ENCODE data around the gene CLCA4. TPM values are rescaled to one million over a fixed set of nuclear protein-coding genes. Genes with fewer than 3 reads are reported as not detected.
A peak's percentile ranks its signal among the peaks of the same experiment; 100 is the strongest.
"Not testable (repeated sequence)": the region's sequence is repeated elsewhere in the genome, so short reads cannot be mapped to it uniquely, and the experiment has no call there.

The CLCA4 gene
- total and polyA plus RNA-seq, 10 of the 15 experiments (the other 5 are each of a cell fraction or from before 2014, with no cell fraction given), result 0.01 to 0.08 TPM; not detected in 8

GRCh38 chr1:86502125-86502646, 44.7 kb upstream of the CLCA4 start:
- H4K20me1 ChIP-seq (ENCODE audit: control insufficient read depth, insufficient read depth); H3K27ac ChIP-seq (ENCODE audit: control insufficient read depth, insufficient read depth); POLR2A ChIA-PET; H3K79me2 ChIP-seq (ENCODE audit: control insufficient read depth, insufficient read depth, low read length); H3K4me1 ChIP-seq (ENCODE audit: control insufficient read depth, insufficient read depth, low read length); H3K9me3 ChIP-seq (replicated peaks; ENCODE audit: control insufficient read depth, insufficient read depth, low read length); H3K36me3 ChIP-seq (ENCODE audit: control insufficient read depth in 2 of 2, insufficient read depth in 2 of 2, low read length in 1 of 2); H3K27me3 ChIP-seq (replicated peaks in 1 of 2; ENCODE audit: control insufficient read depth in 2 of 2, insufficient read depth in 2 of 2, low read length in 1 of 2); BruUV-seq (replicated peaks): not testable (repeated sequence)
- Histone ChIP-seq H3K9ac (ENCODE audit: control insufficient read depth, insufficient read depth, low read length) (peak overlapping the region; percentile 29; the same call in 1 of the 2 replicates), H3K4me2 (ENCODE audit: control insufficient read depth, insufficient read depth) (peak overlapping the region; percentile 83), H2AFZ (ENCODE audit: control insufficient read depth, low read depth, low read length) (peak overlapping the region; percentile 98), H3K4me3 (peak overlapping the region; percentile 67)
- SMC1A ChIA-PET (ENCODE audit: uncharacterized antibody, unreplicated experiment), result interaction anchor here (0.8 to 2.5 kb wide), 10 partner anchors 10 to 241 kb away, joined by 3 to 16 read pairs (median 4); no protein-coding TSS in a partner anchor
- DNase-seq (ENCODE audit: low read depth, low spot score) (peak; percentile 17), ATAC-seq (peak; percentile 90), FAIRE-seq (peak; percentile 70)
- TF ChIP-seq SMC3 (IDR thresholded peaks at IDR 0.05; ENCODE audit: borderline replicate concordance, low read length) (peak; percentile 58; the same call in 1 of the 2 replicates), NR2F1 (conservative IDR thresholded peaks at IDR 0.05) (0 out of 2 replicates have a peak, but pooled peaks have one; percentile 29), TCF3 (IDR thresholded peaks at IDR 0.05; ENCODE audit: borderline replicate concordance, insufficient read depth, low read depth, low read length) (0 out of 2 replicates have a peak, but pooled peaks have one; percentile 23), YY1 (IDR thresholded peaks at IDR 0.05; ENCODE audit: low read depth, low read length) (peak; percentile 40; the same call in 1 of the 2 replicates), RAD21 (IDR thresholded peaks at IDR 0.05; ENCODE audit: insufficient read depth, low read depth, low read length) (peak; percentile 59), RB1 (IDR thresholded peaks at IDR 0.05; ENCODE audit: borderline replicate concordance) (0 out of 2 replicates have a peak, but pooled peaks have one; percentile 47), RUNX3 (IDR thresholded peaks at IDR 0.05; ENCODE audit: low read length) (peak; percentile 70), CHD2 (IDR thresholded peaks at IDR 0.05; ENCODE audit: borderline replicate concordance, low read depth, low read length) (peak; percentile 51; the same call in 1 of the 2 replicates), TCF12 (IDR thresholded peaks at IDR 0.05; ENCODE audit: low read depth, low read length) (0 out of 2 replicates have a peak, but pooled peaks have one; percentile 9), CREM (IDR thresholded peaks at IDR 0.05; ENCODE audit: low read depth) (peak; percentile 33; the same call in 1 of the 2 replicates), CREB1 (IDR thresholded peaks at IDR 0.05; ENCODE audit: low read depth) (peak; percentile 32; the same call in 1 of the 2 replicates), FOXM1 (IDR thresholded peaks at IDR 0.05; ENCODE audit: low read depth, low read length) (0 out of 2 replicates have a peak, but pooled peaks have one; percentile 17)
- TF ChIP-seq, protein P1, sequence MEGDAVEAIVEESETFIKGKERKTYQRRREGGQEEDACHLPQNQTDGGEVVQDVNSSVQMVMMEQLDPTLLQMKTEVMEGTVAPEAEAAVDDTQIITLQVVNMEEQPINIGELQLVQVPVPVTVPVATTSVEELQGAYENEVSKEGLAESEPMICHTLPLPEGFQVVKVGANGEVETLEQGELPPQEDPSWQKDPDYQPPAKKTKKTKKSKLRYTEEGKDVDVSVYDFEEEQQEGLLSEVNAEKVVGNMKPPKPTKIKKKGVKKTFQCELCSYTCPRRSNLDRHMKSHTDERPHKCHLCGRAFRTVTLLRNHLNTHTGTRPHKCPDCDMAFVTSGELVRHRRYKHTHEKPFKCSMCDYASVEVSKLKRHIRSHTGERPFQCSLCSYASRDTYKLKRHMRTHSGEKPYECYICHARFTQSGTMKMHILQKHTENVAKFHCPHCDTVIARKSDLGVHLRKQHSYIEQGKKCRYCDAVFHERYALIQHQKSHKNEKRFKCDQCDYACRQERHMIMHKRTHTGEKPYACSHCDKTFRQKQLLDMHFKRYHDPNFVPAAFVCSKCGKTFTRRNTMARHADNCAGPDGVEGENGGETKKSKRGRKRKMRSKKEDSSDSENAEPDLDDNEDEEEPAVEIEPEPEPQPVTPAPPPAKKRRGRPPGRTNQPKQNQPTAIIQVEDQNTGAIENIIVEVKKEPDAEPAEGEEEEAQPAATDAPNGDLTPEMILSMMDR (IDR thresholded peaks at IDR 0.05 in 2 of 3, conservative IDR thresholded peaks at IDR 0.05 in 1 of 3; ENCODE audit: control insufficient read depth in 2 of 3, extremely low read depth in 1 of 3, insufficient read depth in 1 of 3, low read depth in 3 of 3, low read length in 3 of 3), result peak; percentile 37 to 68 (median 60)
- CTCF ChIA-PET, result interaction anchor here (0.7 to 11.1 kb wide), 21 partner anchors 9 to 520 kb away, joined by 3 to 104 read pairs (median 5); partner anchors contain the start of genes ODF2L and SH3GLB1
- under 1% methylated on average over 16 of the region's 16 CpGs for WGBS (ENCODE audit: insufficient coverage, insufficient replicate concordance, low lambda C conversion rate, missing lambda C conversion rate)
- intact Hi-C loops (cut with micrococcal nuclease; ENCODE audit: unreplicated experiment) (loop anchor here (1.0 to 10.0 kb wide), 6 partner anchors 28 to 583 kb away; partner anchors contain the start of gene SH3GLB1), in situ Hi-C loops (cut with MboI) (loop anchor here (5.0 to 25.0 kb wide), 2 partner anchors 120 to 585 kb away; no protein-coding TSS in a partner anchor)
- RAD21 ChIA-PET (ENCODE audit: unreplicated experiment), result interaction anchor here (0.8 to 1.7 kb wide), 4 partner anchors 86 to 204 kb away, joined by 3 to 9 read pairs (median 4); no protein-coding TSS in a partner anchor

Data from GM12878 (cell line).